Mucosa of gallbladder (tissue), 1 donor: ENCODE data around the gene PDE3B. TPM values are rescaled to one million over a fixed set of nuclear protein-coding genes. Genes with fewer than 3 reads are reported as not detected.

ENCODE experiments used
- total RNA-seq: library from RNA; stranded (reverse); gene quantifications from one replicate; pipeline ENCODE4 v1.2.1, GENCODE V29; 2021
- donor health status: DM: no; HTN: no; CAD: no.

The PDE3B gene
- total RNA-seq, 1 donor from 2014 or later, result 7.5 TPM

Other genes with a start within 250 kb of the PDE3B start
- 92.2 TPM for gene COPB1, start 144.0 kb upstream of the PDE3B start, total RNA-seq
- gene PSMA1, start 123.4 kb upstream of the PDE3B start, total RNA-seq, result 106 TPM
- 9.6 TPM for gene CYP2R1, start 248.4 kb downstream of the PDE3B start, total RNA-seq